Ectodermal cell (in vitro differentiated cells): ENCODE measurements around the gene MXRA8.
A peak's percentile ranks its signal among the peaks of the same experiment; 100 is the strongest.

Experiments used
- H3K27ac ChIP-seq: 2 replicates; pipeline ENCODE4 v1.7.0; 2013; ENCODE audit warnings: mild to moderate bottlenecking, low read depth, low read length; ENCODE audit not compliant: insufficient read depth, poor library complexity, severe bottlenecking
- H3K27me3 ChIP-seq: 2 replicates; pipeline ENCODE4 v1.7.0; 2013; ENCODE audit warnings: mild to moderate bottlenecking, low read length; ENCODE audit not compliant: insufficient read depth, control insufficient read depth, poor library complexity, severe bottlenecking
- H3K36me3 ChIP-seq: one replicate; pipeline ENCODE4 v1.7.0; 2013; ENCODE audit warnings: low read length; ENCODE audit not compliant: control insufficient read depth, insufficient read depth
- H3K4me1 ChIP-seq: one replicate; pipeline ENCODE4 v1.7.0; 2013; ENCODE audit warnings: low read length; ENCODE audit not compliant: control insufficient read depth, insufficient read depth
- H3K4me3 ChIP-seq: 2 replicates; pipeline ENCODE4 v1.7.0; 2013; ENCODE audit warnings: low read depth, low read length, control low read depth; ENCODE audit not compliant: insufficient read depth
- H3K9me3 ChIP-seq: 2 replicates; pipeline ENCODE4 v1.7.0; 2013; ENCODE audit warnings: mild to moderate bottlenecking, low read length, moderate library complexity; ENCODE audit not compliant: control insufficient read depth
- WGBS, 2 experiments: methylation state at CpG; one replicate each; pipeline ENCODE4 v1.1.7; 2013; ENCODE audit warnings: missing lambda C conversion rate in 2 of 2; 5-methylcytosine and 5-hydroxymethylcytosine counted together

MXRA8 gene

DNA sequence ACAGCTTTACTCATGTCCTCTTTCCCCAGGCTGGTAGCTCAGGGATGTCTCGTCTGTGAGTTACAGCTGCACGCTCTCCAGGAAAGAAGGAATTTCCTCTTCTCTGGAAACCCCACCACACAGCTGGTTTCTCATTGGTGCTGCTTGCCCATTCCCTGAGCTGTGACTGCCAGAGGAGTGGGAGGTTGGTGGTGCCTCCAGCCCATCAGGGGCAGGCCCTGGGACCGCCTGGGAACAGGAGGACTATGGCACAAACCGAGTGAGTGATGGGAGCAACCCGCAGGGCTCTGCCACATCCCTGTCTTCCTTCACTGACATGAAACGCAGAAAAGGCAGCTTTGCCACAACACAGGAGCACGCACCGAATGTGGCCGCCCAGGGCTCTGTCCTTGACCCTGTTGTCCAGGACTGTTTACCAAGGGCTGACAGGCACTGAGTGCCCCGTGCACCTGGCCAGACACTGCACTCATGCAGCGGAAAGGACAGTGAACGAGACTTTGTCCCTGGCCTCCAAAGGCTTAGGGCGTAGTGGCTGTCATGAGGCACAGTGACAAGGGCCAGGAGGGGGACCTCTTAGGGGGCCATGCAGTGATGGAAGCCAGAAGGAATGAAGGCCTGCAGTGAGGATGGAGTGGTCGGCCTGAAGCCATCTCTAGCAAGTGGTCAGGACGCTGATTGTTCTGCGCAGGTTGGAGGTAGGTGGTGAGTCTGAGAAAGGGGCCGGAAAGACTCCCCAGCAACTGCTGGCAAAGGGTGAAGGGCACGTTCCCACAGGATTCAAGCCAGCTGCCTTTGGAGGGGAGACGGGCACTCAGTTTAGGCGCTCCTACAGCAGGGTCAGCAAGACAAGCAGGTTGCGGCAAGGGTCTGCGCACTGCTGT lies 42.5 kb upstream of the MXRA8 start:
- Histone ChIP-seq H3K4me3 (peak overlapping the region; percentile 100), H3K4me1 (peaks cover 16% of the 10 kb centered on the region), H3K36me3 (peaks cover 32% of the 10 kb centered on the region), H3K27ac (no peak overlapping the region), H3K27me3 (no peaks in the 10 kb centered on the region), H3K9me3 (no peaks in the 10 kb centered on the region)
- WGBS, 2 experiments, result 95 to 96% methylated on average over 22 of the region's 22 CpGs

DNA sequence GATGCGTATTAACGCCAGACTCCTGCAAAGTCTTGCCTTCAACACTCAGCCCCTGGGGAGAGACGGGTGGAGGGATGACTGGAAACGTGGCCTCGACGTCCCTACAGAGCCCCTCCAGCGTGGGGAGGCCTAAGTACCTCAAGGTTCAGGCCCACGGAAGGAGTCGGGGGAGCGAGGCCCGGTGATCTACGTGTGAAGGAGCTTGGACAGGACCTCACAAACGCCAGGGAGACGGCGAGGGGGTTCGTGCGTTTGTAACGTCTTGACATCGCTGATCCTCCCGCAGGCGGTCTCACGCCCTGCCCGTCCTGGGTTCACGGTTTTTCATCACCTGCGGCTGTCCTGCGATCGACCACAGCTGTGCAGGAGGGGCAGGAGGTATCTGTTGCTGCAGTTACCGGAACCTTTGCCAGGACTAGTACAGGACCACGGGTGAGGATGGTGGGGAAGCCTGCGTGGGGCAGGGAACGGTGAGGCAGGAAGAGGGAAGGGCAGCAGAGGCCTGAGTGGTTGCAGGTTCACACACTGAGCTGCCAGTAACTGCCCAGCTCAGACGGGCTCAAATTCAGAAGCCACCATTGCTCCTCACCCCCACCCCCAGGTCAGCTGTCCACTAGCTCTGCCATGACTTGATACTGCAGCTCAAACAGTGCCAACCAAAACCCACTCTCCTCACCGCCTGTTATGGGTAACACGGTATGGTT lies 41.7 kb upstream of the MXRA8 start:
- peaks cover 33% of the 10 kb centered on the region for H3K36me3 ChIP-seq
- no peaks in the 10 kb centered on the region for H3K9me3 ChIP-seq
- H3K4me3 ChIP-seq, result peak overlapping the region; percentile 100
- H3K27me3 ChIP-seq, result no peaks in the 10 kb centered on the region
- peak overlapping the region; percentile 33 for H3K27ac ChIP-seq
- WGBS, 2 experiments, result 11 to 12% methylated on average over 34 of the region's 34 CpGs
- peaks cover 14% of the 10 kb centered on the region for H3K4me1 ChIP-seq

DNA sequence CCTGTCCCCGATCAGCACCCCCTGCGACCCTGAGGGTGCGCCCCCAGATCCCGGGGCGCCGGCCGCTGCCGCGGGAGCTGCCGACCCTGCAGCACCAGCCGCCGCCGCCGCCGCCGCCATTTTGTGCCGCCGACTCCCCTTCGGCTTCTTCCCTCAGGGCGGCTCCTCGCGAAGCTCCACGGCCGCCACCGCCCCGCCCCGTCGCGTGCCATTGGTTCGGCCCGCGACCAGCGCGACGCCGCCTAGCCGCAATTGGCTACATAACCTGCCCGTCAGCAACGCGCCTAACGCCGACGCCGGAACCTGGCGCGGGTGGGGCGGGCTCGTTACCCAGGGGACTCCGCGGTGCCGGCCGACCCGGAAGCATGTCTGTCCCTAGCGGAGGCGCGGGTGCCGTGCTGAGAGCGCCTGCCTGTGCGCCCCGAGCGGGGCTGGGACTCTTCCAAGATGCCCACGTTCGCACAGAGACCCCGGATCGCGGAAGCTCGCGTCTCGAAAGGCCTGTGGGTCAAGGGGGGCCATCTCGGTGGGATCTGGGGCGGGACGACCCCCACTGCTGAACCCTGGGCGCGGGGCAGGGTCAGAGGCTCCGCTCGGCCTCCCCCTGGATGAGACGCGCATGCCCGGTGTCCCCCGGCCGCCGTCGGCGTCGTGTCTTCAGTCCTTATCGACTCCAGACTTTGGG lies 41.0 kb upstream of the MXRA8 start, which contains the start of gene CCNL2:
Gene CCNL2 (minus strand): TSS at position 149 of the 685 bp plus-strand sequence. CDS start 29 bp downstream, at position 120.
- Histone ChIP-seq H3K27me3 (no peaks in the 10 kb centered on the region), H3K9me3 (no peaks in the 10 kb centered on the region), H3K4me3 (peak within 1 kb of the TSS; percentile 100), H3K27ac (peak within 1 kb of the TSS; percentile 33), H3K4me1 (peaks cover 14% of the 10 kb centered on the region), H3K36me3 (peaks cover 28% of the 10 kb centered on the region)
- 0% methylated on average over 86 of the region's 86 CpGs for WGBS, 2 experiments

DNA sequence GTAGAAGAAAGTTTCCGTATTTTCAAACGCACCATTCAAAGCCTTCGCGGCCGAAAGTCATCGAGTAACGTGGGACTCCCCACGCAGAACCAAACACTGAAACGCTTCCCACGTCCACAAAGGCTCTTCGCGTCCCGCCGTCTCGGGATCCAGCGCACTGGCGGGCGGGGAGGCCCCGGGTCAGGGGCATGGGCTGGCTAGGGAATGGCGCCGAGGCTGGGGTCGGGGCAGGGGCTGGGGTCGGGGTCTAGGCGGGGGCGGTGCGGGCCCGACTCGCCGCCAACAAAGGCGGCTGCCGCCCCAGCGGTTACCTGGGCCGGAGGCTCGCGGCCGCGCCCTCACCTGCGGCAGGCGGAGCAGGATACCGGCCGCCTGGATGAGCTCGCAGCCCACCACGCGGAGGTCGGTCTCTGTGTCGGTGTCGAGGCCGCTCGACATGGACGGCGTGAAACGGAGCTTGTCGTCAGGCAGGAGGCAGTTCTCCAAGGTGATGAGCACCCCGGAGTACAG lies 40.4 kb upstream of the MXRA8 start:
- H3K4me3 ChIP-seq, result peak overlapping the region; percentile 100
- H3K36me3 ChIP-seq, result peaks cover 25% of the 10 kb centered on the region
- peaks cover 14% of the 10 kb centered on the region for H3K4me1 ChIP-seq
- H3K9me3 ChIP-seq, result no peaks in the 10 kb centered on the region
- WGBS, 2 experiments, result 1% methylated on average over 54 of the region's 54 CpGs
- peak overlapping the region; percentile 11 for H3K27ac ChIP-seq
- H3K27me3 ChIP-seq, result no peaks in the 10 kb centered on the region

DNA sequence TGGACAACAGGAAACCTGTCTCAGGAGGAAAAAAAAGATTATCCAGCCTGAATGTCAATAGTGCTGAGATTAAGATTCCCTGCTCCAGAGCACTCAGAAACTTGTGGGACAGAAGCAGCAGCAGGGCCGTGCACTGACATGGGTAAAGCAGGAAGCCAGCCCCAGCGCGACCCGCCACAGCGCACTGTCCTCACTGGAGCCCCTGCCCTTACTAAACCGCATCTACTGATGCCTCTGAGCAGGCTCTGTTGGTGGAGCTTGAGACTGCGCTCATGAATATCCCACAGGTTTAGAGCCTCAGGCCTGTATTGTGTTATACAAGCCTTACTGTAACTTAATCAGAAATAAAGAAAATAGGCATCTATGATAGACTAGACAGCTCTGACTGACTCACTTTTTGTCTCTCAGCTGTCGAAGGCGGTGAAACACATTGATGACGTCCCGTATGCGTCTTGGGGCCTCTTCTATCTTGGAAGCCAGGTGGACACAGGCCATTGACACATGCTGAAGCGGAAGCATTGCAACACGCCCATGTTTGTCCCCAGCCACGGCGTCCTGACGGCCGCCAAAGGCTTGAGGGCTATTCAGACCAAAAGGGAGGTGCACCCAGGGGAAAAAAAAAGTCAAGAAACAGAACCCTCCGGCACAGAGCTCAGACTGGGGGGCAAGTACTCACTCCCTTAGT lies 39.6 kb upstream of the MXRA8 start:
- H3K27ac ChIP-seq, result no peak overlapping the region
- H3K36me3 ChIP-seq, result peaks cover 28% of the 10 kb centered on the region
- H3K9me3 ChIP-seq, result no peaks in the 10 kb centered on the region
- H3K4me1 ChIP-seq, result peaks cover 14% of the 10 kb centered on the region
- H3K27me3 ChIP-seq, result no peaks in the 10 kb centered on the region
- H3K4me3 ChIP-seq, result peak overlapping the region; percentile 100
- 74 to 79% methylated on average over 19 of the region's 19 CpGs for WGBS, 2 experiments

DNA sequence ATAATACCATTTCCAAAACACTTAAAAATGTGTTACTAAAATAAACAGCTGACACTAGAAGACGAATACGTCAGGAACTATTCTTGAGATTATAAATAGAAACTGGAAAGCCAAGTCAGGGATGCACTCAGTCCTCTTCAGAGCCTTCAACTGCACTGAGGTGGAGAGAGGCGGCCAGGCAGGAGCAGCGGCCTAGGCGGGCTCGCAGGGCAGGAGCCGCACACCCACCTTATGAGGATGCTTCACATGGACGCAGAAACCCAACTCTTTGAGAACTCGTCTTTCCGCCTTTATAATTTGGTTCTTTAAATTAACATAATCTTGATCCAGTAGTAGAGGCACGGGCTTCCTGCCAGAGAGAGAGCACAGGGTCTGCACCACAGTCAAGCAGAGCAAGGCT lies 36.8 kb upstream of the MXRA8 start:
- Histone ChIP-seq H3K9me3 (no peaks in the 10 kb centered on the region), H3K4me1 (peaks cover 8% of the 10 kb centered on the region), H3K27me3 (no peaks in the 10 kb centered on the region), H3K4me3 (no peak overlapping the region), H3K36me3 (peaks cover 56% of the 10 kb centered on the region), H3K27ac (no peak overlapping the region)
- WGBS, 2 experiments, result 96 to 97% methylated on average over 11 of the region's 11 CpGs

DNA sequence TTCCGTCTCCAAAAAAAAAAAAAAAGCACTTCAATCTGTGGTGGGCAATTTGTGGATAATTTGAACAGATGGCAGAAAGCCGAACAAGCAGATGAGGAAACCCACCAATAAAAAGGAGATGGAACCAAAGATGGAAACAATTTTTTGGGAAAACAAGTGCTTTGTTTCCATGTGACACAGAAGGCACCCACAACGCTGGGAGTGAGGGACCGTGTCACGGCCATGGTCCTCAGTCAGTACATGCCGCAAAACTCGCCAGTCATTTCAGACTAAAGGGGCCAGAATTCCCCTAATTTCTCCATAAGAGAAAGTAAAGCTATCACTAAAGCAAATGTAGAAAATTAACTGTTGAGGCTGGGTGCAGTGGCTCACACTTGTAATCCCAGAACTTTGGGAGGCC lies 35.8 kb upstream of the MXRA8 start:
- Histone ChIP-seq H3K27me3 (no peaks in the 10 kb centered on the region), H3K27ac (no peak overlapping the region), H3K4me1 (peaks cover 7% of the 10 kb centered on the region), H3K36me3 (peaks cover 63% of the 10 kb centered on the region), H3K9me3 (no peaks in the 10 kb centered on the region), H3K4me3 (no peak overlapping the region)
- WGBS, 2 experiments, result 94 to 98% methylated on average over 7 of the region's 7 CpGs

DNA sequence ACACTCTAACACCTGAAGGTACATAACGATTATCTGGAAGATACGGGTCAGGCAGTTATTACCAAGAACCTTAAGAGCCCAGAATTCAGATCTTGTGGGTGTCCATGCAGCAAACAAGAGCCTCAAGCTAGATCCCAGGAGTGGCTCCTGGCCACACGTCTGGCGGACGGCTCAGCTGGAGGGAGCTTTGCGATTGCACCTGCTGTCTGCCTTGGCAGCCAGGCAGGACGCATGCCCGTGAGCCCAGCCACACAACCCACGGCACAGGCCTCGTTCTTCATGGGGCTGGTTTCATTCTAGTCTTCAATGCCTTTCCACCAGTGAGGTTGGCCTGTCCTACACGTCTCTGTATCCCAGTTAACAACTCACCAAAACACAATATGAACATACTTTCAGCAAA lies 35.1 kb upstream of the MXRA8 start:
- no peak overlapping the region for H3K27ac ChIP-seq
- peaks cover 7% of the 10 kb centered on the region for H3K4me1 ChIP-seq
- H3K4me3 ChIP-seq, result no peak overlapping the region
- WGBS, 2 experiments, result 95 to 96% methylated on average over 11 of the region's 11 CpGs
- H3K9me3 ChIP-seq, result no peaks in the 10 kb centered on the region
- H3K27me3 ChIP-seq, result no peaks in the 10 kb centered on the region
- peaks cover 66% of the 10 kb centered on the region for H3K36me3 ChIP-seq

DNA sequence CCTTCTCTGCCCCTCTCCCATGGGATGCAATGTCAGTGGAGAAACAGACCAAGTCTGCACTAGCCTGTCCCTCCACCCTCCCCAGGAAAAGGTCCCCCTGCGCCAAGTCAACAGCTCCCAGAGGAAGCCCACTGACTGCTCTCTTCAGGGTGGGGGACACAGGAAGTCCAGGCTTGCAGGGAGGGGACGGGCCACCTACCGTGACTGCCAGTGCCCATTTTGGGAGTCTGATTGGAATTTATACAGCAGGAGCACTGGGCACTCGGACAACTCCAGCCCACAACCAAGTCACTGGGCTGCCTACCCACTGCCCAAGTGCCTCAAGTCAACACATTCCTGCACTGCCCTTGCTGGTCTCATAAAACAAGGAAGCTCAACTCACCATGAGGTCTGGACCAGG lies 34.7 kb upstream of the MXRA8 start:
- 95 to 96% methylated on average over 4 of the region's 4 CpGs for WGBS, 2 experiments
- H3K27me3 ChIP-seq, result no peaks in the 10 kb centered on the region
- peaks cover 7% of the 10 kb centered on the region for H3K4me1 ChIP-seq
- no peak overlapping the region for H3K27ac ChIP-seq
- no peaks in the 10 kb centered on the region for H3K9me3 ChIP-seq
- no peak overlapping the region for H3K4me3 ChIP-seq
- H3K36me3 ChIP-seq, result peaks cover 70% of the 10 kb centered on the region
